ENCODE data around the gene NIT2.

GRCh38 chr3:100404250-100404548, 69.6 kb downstream of the NIT2 start:
- TF ChIP-seq CTCF (IDR thresholded peaks at IDR 0.05) (no peak), POLR2A (IDR thresholded peaks at IDR 0.05) (no peak), POLR2AphosphoS5 (IDR thresholded peaks at IDR 0.05) (no peak)

Measured in suprapubic skin (tissue), 4 donors.